Measurements from ENCODE around the gene GPR157.

- no peak for TF ChIP-seq CTCF (IDR thresholded peaks at IDR 0.05; ENCODE audit: insufficient read depth, low read depth, low read length)
- TF ChIP-seq EZH2 (IDR thresholded peaks at IDR 0.05; ENCODE audit: insufficient read depth, low read length), result no peak
Observed at GRCh38 chr1:9119745-9120144, 9.2 kb downstream of the GPR157 start.
